HTERT RPE-1 (cell line): ENCODE measurements around the gene REX1BD.
"Not testable (repeated sequence)": the region's sequence is repeated elsewhere in the genome, so short reads cannot be mapped to it uniquely, and the experiment has no call there.

Experiments
- in situ Hi-C: fragments of 300-500 bp; cut with MboI; formaldehyde crosslinking; loops from 4 replicates; pipeline ENCODE4 v1.14.3; 2020; ENCODE audit warnings: low sequenced_read_pairs

The REX1BD gene

DNA sequence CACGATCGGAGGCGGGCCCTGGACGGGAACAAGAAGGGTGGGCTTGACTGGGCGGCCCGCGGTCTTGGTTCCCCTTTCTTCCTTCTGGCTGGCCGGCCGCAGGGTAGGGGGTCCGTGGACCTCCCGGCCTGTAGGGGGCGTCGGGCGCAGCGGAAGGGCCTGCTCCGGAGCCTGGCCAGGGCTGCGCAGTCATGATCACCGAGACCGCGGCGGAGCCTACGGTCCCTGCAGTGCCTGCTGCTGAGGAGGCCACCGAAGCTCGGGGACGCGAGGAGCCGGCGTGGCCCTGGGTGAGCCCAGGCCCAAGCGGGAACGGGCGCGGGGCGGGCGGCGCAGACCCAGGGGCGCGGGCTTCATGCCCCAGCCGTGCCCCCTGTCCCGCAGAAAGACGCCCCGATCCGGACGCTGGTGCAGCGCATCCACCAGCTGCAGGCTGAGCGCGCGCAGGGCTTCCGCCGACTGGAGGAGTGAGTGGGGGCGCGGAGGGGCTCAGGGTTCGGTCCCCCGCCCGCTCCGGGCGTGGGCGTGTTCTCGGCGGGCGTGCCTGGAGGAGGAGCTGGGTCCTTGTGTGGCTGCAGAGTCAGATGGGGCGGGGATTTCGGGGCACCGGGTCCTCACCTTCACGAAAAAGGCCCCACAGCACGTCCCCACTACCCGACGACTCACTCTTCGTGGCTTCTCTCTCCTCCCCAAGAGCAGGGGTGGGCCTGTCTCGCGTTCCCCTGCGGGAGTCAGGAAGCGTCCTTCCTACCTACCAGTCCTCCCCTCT is at the start of gene REX1BD:
REX1BD (plus strand) TSS at position 188 of the 769 bp plus-strand sequence; CDS start at position 192, 4 bp downstream.
- in situ Hi-C loops = no loop called here

DNA sequence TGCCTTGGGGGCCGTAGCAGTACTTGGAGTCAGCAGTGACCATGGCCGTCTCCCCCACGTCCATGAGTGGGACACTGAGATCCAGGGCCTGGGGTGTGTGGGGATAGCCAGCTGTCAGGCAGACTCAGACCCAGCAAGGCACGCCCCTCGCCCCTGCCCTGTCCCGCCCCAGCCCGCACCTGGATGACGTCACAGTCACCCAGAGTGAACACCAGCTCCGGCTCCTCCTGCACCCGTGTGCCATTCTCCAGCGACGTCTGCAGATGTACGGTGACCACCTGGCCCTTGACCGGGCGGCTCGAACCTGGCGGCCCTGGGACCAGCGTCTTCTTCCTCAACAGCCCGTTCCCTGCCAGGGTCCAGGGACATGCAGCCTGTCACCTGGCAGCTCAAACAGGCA is 49.2 kb upstream of the REX1BD start:
- in situ Hi-C loops = no loop called here

DNA sequence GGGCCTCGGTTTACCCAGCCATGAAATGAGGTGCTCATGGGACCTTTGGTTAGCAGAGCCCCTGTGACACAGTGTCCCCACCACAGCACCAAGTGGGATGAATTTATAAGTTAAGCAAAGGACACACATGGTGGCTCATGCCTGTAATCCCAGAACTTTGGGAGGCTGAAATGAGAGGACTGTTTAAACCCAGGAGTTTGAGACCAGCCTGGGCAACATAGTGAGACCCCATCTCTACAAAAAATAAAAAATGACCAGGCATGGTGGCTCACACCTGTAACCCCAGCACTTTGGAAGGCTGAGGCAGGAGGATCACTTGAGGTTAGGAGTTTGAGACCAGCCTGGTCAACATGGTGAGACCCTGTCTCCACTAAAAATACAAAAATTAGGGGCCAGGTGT is 48.4 kb upstream of the REX1BD start:
- in situ Hi-C loops = not testable (repeated sequence)

DNA sequence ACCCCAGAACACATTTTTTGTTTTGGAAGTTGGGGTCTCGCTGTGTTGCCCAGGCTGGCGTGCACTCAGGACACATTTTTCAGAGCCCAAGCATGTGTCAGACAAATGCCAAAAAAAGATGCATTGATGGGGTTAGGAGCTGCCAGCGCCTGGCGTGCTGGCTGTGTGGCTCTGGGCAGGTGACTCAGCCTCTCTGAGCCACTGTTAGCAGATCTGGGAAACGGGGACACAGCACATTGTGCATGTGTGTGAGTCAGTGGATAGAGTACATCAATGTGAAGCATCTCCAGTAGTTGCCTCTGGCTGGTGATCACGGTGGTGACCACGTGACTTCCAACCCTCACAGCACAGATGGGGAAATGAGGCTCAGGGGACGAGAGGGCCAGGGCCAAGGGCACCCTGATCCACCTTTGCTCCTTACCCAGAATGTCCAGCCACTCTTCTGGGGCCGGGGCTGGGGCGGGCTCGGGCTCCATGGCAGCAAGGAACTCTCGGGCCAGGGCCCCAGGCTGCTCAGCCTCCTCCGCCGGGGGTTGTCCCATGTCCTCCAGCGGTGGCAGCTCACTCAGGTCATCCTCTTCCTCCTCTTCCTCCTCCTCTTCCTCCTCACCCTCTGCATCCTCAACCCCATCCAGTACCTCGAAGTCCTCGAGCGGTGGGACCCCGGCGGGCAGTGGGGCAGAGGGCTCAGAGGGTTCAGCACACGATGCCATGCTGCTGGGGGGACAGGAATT is 47.2 kb upstream of the REX1BD start:
- in situ Hi-C loops = no loop called here

DNA sequence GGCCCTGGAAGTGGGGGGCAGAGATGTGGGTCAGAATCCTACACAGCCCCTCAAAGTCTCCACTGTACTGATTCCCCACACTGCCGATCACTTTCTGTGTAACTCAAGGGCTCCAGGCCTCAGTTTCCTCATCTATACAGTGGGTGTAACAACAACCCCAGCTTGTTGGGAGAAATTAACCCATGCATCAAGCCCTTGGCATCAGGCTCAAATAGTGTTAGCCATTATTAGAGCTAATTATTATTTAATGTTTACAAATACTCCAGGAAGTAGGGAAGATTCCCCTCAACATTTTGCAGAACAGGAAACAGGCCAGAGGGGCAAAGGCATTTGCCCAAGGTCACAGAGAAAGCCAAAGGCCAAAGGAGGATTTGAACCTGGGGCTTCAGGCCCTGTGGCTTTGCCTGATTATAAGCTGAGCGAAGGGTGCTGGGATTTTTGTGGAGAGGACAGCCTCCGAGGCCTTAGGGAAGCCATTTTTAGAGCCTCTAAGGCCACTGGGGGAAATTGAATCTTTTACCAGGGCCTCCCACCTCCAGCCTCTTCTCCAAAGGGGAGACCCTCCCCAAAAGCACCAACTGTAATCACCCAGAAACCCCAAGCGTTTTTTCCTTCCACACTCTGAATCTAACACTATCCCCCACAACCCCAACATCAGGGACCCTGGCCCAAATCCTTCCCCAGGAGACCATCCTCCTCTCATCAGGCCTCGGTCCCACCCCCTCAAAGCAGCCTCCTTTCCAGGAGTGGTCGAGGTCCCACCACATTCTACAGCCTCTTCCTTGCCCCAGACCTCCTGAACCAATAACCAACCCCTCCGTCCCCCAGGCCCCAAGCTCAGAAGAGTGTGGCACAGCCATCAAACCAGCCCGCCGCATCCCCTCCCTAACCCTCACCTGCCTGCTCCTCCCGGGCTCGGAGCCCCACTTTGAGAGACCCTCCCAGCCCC is 46.3 kb upstream of the REX1BD start:
- in situ Hi-C loops = no loop called here

DNA sequence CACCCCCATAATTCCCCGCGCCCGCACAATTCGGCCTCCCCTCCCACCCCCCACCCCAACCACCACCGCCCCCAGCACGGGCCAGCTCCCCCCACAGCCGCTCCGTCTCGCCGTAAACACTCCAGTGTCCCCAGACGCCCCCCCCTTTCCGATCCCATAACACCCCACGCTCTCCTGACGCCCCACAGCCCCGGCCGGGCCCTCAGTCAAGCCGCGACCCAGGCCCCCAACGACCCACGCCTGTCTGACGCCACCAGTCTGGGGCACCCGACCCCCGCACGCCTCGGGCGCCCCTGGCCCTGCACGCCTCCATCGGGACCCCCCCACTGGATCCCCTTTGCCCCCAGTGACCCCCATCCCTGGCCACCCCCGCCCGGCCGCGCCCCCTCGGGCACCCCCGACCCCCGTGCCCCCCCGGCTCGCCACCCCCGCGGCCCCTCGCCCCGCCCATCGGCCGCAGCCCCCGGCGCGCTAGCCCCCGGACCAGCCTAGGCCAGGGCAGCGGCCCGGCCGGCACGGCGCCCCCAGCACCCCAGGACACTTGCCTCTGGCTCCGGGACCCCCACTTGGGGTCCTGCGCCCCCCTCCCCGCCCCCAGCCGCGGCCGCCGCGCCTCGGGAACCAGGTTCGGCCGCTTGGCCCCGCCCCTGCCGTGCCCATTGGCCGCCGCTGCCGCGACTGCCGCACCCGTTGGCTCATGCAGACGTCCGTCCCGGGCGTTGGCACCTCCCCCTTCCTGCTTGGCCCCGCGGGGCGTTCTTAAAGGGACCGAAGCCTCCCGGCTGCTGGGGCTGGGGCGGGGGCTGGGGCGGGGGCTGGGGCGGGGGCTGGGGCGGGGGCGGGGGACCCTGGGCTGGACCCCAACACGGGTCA is 45.4 kb upstream of the REX1BD start, which contains the start of gene FKBP8:
FKBP8 (minus strand) TSS at position 633 of the 873 bp plus-strand sequence. CDS start 1,603 bp downstream, outside the sequence.
- in situ Hi-C loops = no loop called here

DNA sequence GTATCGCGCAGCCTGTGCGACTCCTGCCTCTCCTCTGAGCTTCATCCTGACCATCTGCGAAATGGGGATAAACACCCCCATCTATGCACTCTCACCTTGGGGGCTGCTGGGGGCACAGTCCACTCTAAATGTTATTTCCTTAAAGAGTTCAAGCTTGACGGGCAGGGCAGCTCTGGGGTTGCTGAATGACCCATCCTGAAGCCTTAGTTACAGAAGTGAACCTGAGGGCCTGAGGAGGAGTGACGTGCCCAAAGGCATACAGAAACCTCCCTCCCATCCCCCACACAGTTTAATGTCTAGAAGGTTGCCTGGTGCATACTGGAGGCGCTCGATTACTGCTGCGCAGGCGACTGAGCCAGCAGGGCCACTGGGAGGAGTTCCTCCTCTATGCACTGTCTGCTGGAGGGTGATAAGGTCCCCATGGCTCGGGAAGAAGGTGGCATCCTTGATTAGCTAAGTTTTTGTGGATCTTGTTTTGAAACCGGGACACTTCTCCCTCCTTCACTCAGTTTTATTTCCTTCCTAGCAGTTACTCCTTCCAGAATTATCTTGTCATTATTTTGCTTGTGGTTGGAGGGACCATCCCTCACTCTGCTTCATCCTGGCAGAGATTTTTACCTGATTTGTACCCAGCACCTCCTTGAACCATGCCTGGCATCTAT is 44.7 kb upstream of the REX1BD start:
- in situ Hi-C loops = no loop called here

DNA sequence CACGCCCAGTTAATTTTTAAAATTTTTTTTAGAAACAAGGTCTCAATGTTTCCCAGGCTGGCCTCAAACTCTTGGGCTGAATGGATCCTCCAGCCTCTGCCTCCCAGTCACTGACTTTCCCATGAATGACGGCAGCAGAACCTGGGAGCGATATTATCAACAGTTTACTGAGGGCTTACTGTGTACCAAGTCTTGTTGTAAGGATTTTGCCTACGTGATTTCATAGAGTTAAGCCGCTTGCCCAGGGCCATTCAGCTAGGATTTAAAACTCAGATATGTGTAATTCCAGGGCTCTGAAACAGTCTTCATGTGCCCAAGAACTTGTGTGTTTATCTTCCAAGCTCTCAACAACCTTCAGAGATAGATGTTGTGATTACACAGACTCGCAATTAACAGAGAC is 37.0 kb upstream of the REX1BD start:
- in situ Hi-C loops = no loop called here

DNA sequence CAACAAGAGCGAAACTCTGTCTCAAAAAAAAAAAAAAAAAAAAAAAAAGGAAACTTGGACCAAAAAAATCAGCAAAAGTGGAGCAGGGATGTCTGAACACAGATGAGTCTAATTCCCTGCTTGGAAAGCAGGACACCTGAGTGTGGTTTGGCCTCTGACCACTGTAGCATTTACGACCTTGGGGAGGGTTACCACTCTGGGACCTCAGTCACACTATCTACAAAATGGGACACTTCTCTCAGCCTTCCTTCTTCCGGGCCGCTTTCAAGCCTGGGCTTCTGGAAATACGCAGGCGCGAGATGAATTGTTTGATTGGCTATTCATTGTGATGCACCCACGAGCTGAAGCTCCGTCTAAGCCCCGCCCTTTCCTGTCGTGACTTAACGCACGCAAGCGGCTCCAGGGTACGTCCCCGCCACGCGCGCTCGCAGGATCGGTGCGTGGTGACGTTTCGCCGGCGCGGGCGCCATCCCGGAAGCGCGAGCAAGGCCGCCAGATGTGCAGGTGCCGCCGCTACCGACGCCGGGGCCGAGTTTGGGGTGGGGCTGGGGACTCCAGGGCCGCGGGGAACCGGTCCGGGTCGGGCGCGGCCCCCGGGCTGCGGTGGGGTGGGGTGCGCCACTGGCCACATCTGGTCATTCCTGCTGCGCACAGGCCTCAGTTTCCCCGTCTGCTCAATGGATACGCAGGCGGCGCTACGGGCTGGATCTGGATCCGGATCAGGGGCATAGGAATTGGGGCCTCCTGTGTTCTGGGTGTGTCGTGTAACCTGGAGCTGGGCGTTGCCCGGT is 31.0 kb upstream of the REX1BD start, which contains the start of gene KXD1:
KXD1 (plus strand) TSS at position 460 of the 791 bp plus-strand sequence. CDS start 4,187 bp downstream, outside the sequence.
- in situ Hi-C loops = no loop called here

DNA sequence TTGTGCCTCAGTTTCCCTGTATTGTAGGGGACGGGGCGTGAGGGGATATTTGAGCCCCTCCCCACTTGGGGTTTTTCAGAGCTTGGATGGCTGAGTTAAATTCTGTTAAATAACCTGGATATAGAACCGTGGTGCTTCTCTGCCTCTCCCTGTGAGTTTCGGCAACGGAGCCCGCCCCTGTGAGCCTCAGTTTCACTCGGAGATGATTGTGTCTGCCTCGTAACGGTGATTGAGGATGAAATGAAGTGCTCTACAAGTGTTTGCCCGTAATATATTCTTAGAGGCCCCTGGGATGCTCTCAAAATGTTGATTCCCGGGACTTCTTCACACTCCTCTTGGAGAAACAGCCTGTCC is 30.4 kb upstream of the REX1BD start:
- in situ Hi-C loops = no loop called here

DNA sequence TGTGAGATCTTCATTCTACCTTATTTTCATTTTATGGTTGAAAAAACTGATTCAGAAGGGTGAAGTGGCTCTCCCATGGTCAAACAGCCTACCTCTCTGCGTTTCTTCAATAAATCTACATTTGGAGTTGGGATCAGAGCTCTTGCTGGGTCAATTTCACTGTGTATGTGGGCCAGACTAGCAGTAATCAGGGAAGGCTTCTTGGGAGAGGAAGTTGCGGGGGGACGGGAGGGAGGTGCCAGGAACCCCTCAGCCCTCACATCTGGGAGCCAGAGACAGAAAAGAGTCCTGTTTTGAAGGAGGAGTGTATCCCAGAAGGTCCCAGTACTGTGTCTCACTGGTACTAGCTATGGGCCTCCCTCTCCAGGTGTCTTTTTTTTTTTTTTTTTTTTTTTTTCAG is 30.0 kb upstream of the REX1BD start:
- in situ Hi-C loops = no loop called here

DNA sequence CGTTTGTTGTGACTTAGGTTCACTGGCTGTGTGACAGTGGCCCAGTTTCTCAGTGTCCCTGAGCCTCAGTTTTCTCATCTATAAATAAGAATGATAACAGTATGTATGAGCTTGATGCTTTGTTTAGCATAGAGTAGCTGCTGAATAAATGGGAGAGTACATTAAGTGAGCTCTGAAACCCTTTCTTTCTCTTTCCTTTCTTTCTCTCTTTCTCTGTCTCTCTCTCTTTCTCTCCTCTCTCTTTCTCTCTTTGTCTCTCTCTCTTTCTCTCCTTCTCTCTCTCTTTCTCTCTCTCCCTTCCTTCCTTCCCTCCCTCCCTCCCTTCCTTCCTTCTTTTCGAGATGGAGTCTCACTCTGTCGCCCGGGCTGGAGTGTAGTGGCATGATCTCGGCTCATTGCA is 28.9 kb upstream of the REX1BD start:
- in situ Hi-C loops = no loop called here

DNA sequence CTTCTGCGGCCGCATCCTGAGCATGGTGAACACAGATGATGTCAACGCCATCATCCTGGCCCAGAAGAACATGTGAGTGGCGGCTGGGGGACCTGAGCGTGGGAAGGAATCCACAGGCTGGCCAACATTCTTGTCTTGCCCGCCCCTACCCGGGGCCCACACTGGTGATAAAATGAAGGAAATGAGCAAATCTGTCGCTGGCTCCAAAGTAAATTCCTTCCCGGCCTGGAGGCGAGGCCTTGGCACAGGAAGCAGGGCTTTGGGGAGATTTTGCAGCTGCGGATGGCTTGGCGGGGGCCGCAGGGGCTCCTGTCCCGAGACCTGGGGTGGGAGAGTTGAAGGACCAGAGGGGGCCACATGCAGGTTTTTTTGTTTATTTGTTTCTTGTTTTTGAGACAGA is 26.5 kb upstream of the REX1BD start:
- in situ Hi-C loops = no loop called here

DNA sequence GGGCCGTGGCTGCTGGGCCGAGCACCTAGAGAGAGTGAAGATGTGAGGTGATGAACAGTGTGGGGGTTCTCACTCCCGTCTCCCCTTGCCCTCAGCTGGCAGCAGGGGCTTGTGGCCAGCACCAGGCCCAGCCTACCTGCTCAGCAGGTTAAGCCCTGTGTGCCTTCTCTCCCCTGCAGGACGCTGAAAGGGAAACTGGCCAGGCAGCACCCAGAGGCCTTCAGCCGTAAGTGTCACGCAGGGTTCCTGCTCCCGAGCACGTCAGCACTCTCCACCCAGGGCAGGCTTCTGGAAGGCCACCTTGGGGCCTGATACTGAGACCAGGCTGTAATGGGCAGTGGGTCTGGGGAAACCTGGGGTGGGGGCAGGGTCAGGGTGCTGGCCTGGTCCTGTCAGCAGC is 21.6 kb upstream of the REX1BD start:
- in situ Hi-C loops = no loop called here

DNA sequence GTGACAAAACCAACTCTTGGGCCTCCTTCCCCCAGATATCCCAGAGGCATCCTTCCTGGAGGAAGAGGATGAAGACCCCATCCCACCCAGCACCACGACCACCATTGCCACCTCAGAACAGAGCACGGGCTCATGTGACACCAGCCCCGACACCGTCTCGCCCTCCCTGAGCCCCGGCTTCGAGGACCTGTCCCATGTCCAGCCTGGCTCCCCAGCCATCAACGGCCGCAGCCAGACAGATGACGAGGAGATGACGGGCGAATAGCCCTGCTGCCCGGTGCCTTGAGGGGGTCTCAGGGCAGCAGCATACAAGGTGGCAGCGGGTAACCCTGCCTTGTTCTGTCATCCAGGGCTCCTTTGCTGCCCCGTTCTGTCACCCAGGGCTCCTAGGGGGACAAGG is 20.2 kb upstream of the REX1BD start:
- in situ Hi-C loops = no loop called here

DNA sequence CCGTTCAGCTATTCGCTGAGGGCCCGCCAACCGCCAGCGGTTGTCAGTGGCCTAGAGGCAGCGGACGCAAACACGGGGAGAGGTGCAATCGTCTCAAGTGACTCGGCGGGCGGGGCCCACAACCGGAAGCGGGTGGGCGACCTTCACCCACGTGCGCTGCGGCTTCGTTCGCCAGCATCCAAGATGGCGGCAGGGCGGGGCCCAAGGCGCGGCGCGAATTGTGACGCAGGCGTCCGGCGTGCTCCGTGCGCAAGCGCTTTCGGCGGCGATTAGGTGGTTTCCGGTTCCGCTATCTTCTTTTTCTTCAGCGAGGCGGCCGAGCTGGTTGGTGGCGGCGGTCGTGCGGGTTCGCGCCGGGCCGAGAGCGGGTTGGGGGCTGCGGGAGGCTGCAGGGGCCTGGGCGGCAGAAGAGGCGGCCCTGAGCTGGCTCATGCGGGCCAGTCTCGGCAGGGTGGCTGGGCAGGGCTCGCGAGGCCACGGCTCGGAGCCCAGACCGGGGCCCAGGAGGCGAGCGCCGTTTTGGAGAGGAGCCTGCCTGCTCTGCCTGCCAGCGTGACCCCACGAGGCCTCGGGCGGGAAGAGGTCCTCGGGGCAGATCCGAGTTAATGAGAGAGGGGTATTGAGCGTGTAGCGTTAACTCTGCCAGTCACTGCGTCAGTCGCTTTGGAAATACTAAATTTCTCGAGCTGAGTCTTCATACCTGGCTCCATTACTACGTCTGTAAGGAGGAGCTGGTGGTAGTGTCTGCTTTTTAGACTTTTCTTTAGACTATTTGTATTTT is 16.8 kb upstream of the REX1BD start, which contains the start of gene UBA52:
UBA52 (plus strand) TSS at position 294 of the 781 bp plus-strand sequence. CDS start 1,444 bp downstream, outside the sequence.
- in situ Hi-C loops = no loop called here

DNA sequence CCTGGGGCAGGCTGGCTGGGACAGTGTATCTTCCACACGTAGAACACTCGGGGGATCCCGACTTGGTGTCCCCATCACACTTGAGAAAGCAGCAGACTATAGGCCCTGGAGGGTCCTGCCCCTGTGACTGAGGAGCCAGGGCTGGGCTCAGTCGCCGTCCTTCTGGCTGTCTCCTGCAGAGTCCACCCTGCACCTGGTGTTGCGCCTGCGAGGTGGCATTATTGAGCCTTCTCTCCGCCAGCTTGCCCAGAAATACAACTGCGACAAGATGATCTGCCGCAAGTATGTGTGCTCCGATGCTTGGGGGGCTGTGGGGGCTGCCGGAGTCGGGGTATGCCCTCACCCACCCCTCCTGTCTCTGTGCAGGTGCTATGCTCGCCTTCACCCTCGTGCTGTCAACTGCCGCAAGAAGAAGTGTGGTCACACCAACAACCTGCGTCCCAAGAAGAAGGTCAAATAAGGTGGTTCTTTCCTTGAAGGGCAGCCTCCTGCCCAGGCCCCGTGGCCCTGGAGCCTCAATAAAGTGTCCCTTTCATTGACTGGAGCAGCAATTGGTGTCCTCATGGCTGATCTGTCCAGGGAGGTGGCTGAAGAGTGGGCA is 13.8 kb upstream of the REX1BD start:
- in situ Hi-C loops = no loop called here
